Stimulated activated CD4-positive, alpha-beta T cell treated with anti-CD3 and anti-CD28 coated beads, Interleukin-2, amount 100 ng/mL, for 48 hours (primary cell): Measurements from ENCODE around the gene RNGTT.

Experiments
- DNase-seq, 2 donors: peaks; one replicate each; pipeline ENCODE4 v3.0.0-alpha.2; 2020

The RNGTT gene

GRCh38 chr6:88708197-88708744, 255.1 kb downstream of the RNGTT start:
- DNase-seq: no peak

- no peak for DNase-seq
These were observed 257.8 kb downstream of the RNGTT start for GRCh38 chr6:88705601-88706000.

- DNase-seq: no peak
These were observed 258.4 kb downstream of the RNGTT start for GRCh38 chr6:88704980-88705379.

GRCh38 chr6:88702956-88703556, 260.4 kb downstream of the RNGTT start:
- DNase-seq: no peak

- no peak for DNase-seq
These were observed 264.8 kb downstream of the RNGTT start for GRCh38 chr6:88698661-88699060.

GRCh38 chr6:88695937-88696336, 267.5 kb downstream of the RNGTT start:
- DNase-seq: no peak

GRCh38 chr6:88683734-88684133, 279.7 kb downstream of the RNGTT start:
- DNase-seq: no peak

GRCh38 chr6:88680654-88681053, 282.8 kb downstream of the RNGTT start:
- DNase-seq: no peak

GRCh38 chr6:88679841-88680240, 283.6 kb downstream of the RNGTT start:
- DNase-seq: no peak

GRCh38 chr6:88677356-88677755, 286.1 kb downstream of the RNGTT start:
- no peak for DNase-seq

- DNase-seq: no peak
These were observed 291.8 kb downstream of the RNGTT start for GRCh38 chr6:88671624-88672023.

GRCh38 chr6:88670369-88670768, 293.0 kb downstream of the RNGTT start:
- DNase-seq: no peak

GRCh38 chr6:88669475-88669874, 293.9 kb downstream of the RNGTT start:
- DNase-seq: no peak

GRCh38 chr6:88666901-88667300, 296.5 kb downstream of the RNGTT start:
- DNase-seq: no peak

GRCh38 chr6:88665131-88665530, 298.3 kb downstream of the RNGTT start:
- DNase-seq: no peak

GRCh38 chr6:88663801-88664200, 299.6 kb downstream of the RNGTT start:
- no peak for DNase-seq

- no peak for DNase-seq
These were observed 300.7 kb downstream of the RNGTT start for GRCh38 chr6:88662653-88663174.

- no peak for DNase-seq
These were observed 301.2 kb downstream of the RNGTT start for GRCh38 chr6:88662163-88662580.

GRCh38 chr6:88661136-88661535, 302.3 kb downstream of the RNGTT start:
- DNase-seq: no peak

GRCh38 chr6:88655586-88655985, 307.8 kb downstream of the RNGTT start:
- DNase-seq: no peak

- DNase-seq: no peak
These were observed 309.5 kb downstream of the RNGTT start for GRCh38 chr6:88653936-88654335.

- DNase-seq: no peak
These were observed 312.0 kb downstream of the RNGTT start for GRCh38 chr6:88651400-88651799.

GRCh38 chr6:88650979-88651378, 312.4 kb downstream of the RNGTT start:
- no peak for DNase-seq

- no peak for DNase-seq
These were observed 313.3 kb downstream of the RNGTT start for GRCh38 chr6:88650029-88650619.
